ENCODE results near the gene MID1. TPM values are rescaled to one million over a fixed set of nuclear protein-coding genes. Genes with fewer than 3 reads are reported as not detected.

MID1 gene
- total RNA-seq, 2 experiments from 2014 or later = 0.27 to 0.36 TPM

DNA sequence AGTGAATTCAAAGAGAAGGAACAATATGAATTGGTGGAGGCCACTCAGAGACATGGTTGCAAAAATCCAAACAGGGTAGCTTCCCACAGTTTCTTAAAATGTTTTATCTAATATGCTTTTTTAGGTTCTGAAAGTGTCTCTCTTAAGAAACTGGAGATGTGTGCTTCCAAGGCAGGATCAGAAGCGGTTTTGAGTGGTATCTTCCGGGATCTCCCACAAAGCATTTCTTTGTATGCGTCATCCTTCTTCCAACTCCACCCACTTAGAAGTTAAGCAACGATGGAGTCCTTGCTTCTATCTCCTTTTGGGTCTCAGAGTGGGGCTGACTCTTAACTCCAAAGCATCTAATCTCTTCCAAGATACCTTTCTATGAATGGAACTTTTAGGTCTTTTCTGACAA is 196.7 kb downstream of the MID1 start:
- CTCF ChIA-PET = no interaction called here
- Mint-ChIP-seq H3K27ac (no peak overlapping the region), H3K9me3 (no peaks in the 10 kb centered on the region), H3K4me3 (no peak overlapping the region), H3K27me3 (no peaks in the 10 kb centered on the region), H3K36me3 (no peaks in the 10 kb centered on the region), H3K4me1 (ENCODE audit: low read depth) (no peaks in the 10 kb centered on the region)
- POLR2A ChIA-PET = no interaction called here
- intact Hi-C loops (cut with micrococcal nuclease) = no loop called here
- no peak for DNase-seq

DNA sequence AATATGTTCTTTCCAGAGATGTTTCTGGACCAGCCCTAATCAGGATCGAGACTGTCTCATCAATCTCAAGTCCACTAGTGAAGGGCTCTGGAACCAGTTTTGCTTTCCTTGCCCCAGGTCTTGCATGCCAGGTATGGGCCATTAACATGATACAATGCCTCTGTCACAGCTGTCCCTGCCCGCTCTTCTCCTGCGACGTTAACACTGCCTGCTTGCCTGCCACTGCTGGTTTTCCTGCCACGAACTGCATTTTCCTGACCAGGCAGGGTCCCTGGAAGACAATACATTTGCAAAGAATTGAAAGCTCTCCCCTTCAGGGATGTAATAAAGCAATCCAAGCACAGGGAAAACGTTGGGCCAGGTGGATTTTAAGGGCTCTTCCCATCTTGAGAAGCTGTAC is 200.3 kb downstream of the MID1 start:
- no peak for DNase-seq
- intact Hi-C loops (cut with micrococcal nuclease) = no loop called here
- no peak overlapping the region for H3K27ac Mint-ChIP-seq
- no peaks in the 10 kb centered on the region for H3K4me1 Mint-ChIP-seq (ENCODE audit: low read depth)
- CTCF ChIA-PET = no interaction called here
- H3K4me3 Mint-ChIP-seq = no peak overlapping the region
- H3K9me3 Mint-ChIP-seq = no peaks in the 10 kb centered on the region
- no peaks in the 10 kb centered on the region for H3K36me3 Mint-ChIP-seq
- POLR2A ChIA-PET = no interaction called here
- H3K27me3 Mint-ChIP-seq = no peaks in the 10 kb centered on the region

- Mint-ChIP-seq H3K9me3 (no peaks in the 10 kb centered on the region), H3K27me3 (no peaks in the 10 kb centered on the region), H3K4me1 (ENCODE audit: low read depth) (no peaks in the 10 kb centered on the region), H3K27ac (no peak overlapping the region), H3K36me3 (no peaks in the 10 kb centered on the region), H3K4me3 (no peak overlapping the region)
- intact Hi-C loops (cut with micrococcal nuclease) = no loop called here
- no peak for DNase-seq
- ChIA-PET CTCF (no interaction called here), POLR2A (no interaction called here)
These were observed 204.0 kb downstream of the MID1 start for GRCh38 chrX:10416424-10416823.

DNA sequence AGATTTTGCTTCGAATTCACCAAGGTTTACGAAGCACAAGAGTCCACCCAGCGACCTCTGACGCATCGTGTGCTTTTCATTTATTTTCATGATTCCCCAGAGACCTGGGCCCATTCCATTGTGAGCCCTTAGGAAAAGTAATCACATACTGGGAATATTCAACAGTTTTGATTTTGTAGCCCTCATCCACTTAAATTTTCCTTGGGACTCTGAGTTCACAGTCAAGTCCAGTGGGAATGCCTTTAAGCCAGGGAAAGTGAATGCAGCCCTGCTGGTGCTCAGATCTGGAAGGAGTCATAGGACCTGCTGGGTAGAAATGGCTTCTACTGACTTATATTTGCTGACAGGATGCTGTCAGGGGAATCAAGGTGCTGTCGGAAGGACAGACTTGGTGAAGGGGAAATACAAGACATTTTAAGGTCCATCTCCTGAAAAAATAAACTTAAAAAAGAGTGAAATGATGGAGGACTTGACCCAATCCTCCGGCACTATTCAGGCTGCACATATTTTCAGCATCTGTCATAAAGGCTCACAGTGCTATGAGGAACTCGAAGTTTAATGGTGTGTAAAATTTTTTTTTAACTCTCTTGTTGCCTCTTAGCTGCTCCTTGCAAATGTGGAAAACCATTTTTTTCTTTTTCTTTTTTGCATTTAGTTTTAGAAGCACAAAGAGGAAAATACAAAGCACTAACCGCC is 204.9 kb downstream of the MID1 start:
- Mint-ChIP-seq H3K27me3 (no peaks in the 10 kb centered on the region), H3K9me3 (no peaks in the 10 kb centered on the region), H3K4me3 (no peak overlapping the region), H3K27ac (no peak overlapping the region), H3K4me1 (ENCODE audit: low read depth) (no peaks in the 10 kb centered on the region), H3K36me3 (no peaks in the 10 kb centered on the region)
- ChIA-PET CTCF (no interaction called here), POLR2A (no interaction called here)
- intact Hi-C loops (cut with micrococcal nuclease) = no loop called here
- DNase-seq = no peak

GRCh38 chrX:10414862-10415261 is 205.5 kb downstream of the MID1 start:
- no peaks in the 10 kb centered on the region for H3K27me3 Mint-ChIP-seq

GRCh38 chrX:10414156-10414824 is 206.1 kb downstream of the MID1 start:
- no peak overlapping the region for H3K27ac Mint-ChIP-seq
- ChIA-PET POLR2A (no interaction called here), CTCF (no interaction called here)
- H3K27me3 Mint-ChIP-seq = no peaks in the 10 kb centered on the region
- intact Hi-C loops (cut with micrococcal nuclease) = no loop called here
- H3K4me1 Mint-ChIP-seq (ENCODE audit: low read depth) = no peaks in the 10 kb centered on the region
- DNase-seq = no peak
- H3K9me3 Mint-ChIP-seq = no peaks in the 10 kb centered on the region
- H3K4me3 Mint-ChIP-seq = no peak overlapping the region
- no peaks in the 10 kb centered on the region for H3K36me3 Mint-ChIP-seq

More at GRCh38 chrX:10414862-10415261, 205.5 kb downstream of the MID1 start:
- Mint-ChIP-seq H3K36me3 (no peaks in the 10 kb centered on the region), H3K4me1 (ENCODE audit: low read depth) (no peaks in the 10 kb centered on the region), H3K27ac (no peak overlapping the region), H3K4me3 (no peak overlapping the region), H3K9me3 (no peaks in the 10 kb centered on the region)
- POLR2A ChIA-PET = no interaction called here
- CTCF ChIA-PET = no interaction called here
- intact Hi-C loops (cut with micrococcal nuclease) = no loop called here
- DNase-seq = no peak

GRCh38 chrX:10404436-10404835 is 215.9 kb downstream of the MID1 start:
- ChIA-PET POLR2A (no interaction called here), CTCF (no interaction called here)
- intact Hi-C loops (cut with micrococcal nuclease) = no loop called here
- Mint-ChIP-seq H3K27me3 (no peaks in the 10 kb centered on the region), H3K36me3 (no peaks in the 10 kb centered on the region), H3K9me3 (no peaks in the 10 kb centered on the region), H3K4me1 (ENCODE audit: low read depth) (no peaks in the 10 kb centered on the region), H3K4me3 (no peak overlapping the region), H3K27ac (no peak overlapping the region)
- no peak for DNase-seq

- no peaks in the 10 kb centered on the region for H3K9me3 Mint-ChIP-seq
- no peak overlapping the region for H3K4me3 Mint-ChIP-seq
- H3K4me1 Mint-ChIP-seq (ENCODE audit: low read depth) = no peaks in the 10 kb centered on the region
- no peaks in the 10 kb centered on the region for H3K27me3 Mint-ChIP-seq
- DNase-seq = no peak
- ChIA-PET POLR2A (no interaction called here), CTCF (no interaction called here)
- H3K27ac Mint-ChIP-seq = no peak overlapping the region
- H3K36me3 Mint-ChIP-seq = no peaks in the 10 kb centered on the region
- intact Hi-C loops (cut with micrococcal nuclease) = no loop called here
These were observed 219.1 kb downstream of the MID1 start for GRCh38 chrX:10401239-10401638.

DNA sequence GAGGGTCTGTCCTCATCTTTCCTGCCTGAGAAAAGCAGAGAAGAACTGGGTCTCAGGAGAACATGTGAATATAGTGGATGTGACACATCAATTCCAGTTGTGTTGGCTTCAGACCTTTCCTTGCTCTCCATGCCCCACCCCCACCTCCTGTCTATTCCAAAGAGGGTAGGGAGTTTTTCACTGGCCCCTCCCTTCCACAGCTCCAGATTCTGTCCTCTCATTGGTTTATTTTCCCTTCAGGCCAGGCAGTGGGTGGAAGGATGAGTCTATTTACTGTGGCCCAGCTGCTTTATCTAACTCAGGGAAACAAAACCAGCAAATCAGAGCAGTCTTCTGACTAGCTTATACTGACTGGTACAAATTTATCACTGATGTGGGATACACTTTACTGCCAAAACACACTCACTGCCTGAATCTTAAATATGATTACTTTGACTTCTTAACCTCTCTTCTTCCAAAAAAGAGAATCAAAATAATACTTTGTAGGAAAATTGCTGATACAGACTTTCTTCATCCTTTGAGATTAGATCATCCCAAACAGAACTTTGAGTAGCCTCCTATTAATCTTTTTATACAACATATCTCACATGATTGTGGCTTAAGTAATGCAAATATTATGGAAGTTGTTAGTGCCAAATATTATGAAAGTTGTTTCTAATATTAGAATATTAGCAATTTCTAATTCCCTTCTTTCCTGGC is 221.2 kb downstream of the MID1 start:
- Mint-ChIP-seq H3K9me3 (no peaks in the 10 kb centered on the region), H3K27me3 (no peaks in the 10 kb centered on the region), H3K4me3 (no peak overlapping the region), H3K27ac (no peak overlapping the region), H3K36me3 (no peaks in the 10 kb centered on the region), H3K4me1 (ENCODE audit: low read depth) (no peaks in the 10 kb centered on the region)
- intact Hi-C loops (cut with micrococcal nuclease) = no loop called here
- POLR2A ChIA-PET = no interaction called here
- DNase-seq = no peak
- CTCF ChIA-PET = no interaction called here

GRCh38 chrX:10398215-10398614 is 222.2 kb downstream of the MID1 start:
- intact Hi-C loops (cut with micrococcal nuclease) = no loop called here
- POLR2A ChIA-PET = no interaction called here
- H3K36me3 Mint-ChIP-seq = no peaks in the 10 kb centered on the region

DNA sequence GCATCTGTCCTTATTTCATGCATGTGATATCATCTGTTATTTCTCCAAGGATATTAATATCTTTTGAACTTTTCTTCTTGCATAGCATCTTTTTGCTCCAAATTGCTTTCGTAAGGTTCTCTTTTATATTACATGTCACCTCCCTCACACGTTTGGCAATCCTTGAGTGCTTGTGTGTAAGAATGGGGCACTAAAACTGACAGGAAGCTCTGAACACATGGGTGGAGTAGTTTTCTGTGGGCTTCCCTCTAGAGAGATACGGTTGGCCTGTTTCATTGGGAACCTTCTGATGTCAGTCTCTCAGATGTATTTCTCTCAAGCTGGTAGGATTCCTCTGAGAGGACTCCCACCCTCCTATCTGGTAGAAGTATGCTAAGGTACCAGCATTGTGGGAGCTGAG is 223.0 kb downstream of the MID1 start:
- Mint-ChIP-seq H3K4me3 (no peak overlapping the region), H3K9me3 (no peaks in the 10 kb centered on the region), H3K27ac (no peak overlapping the region), H3K4me1 (ENCODE audit: low read depth) (no peaks in the 10 kb centered on the region), H3K36me3 (no peaks in the 10 kb centered on the region), H3K27me3 (no peaks in the 10 kb centered on the region)
- POLR2A ChIA-PET = no interaction called here
- DNase-seq = no peak
- CTCF ChIA-PET = no interaction called here
- intact Hi-C loops (cut with micrococcal nuclease) = no loop called here

More at GRCh38 chrX:10398215-10398614, 222.2 kb downstream of the MID1 start:
- Mint-ChIP-seq H3K4me1 (ENCODE audit: low read depth) (no peaks in the 10 kb centered on the region), H3K27ac (no peak overlapping the region), H3K27me3 (no peaks in the 10 kb centered on the region), H3K9me3 (no peaks in the 10 kb centered on the region), H3K4me3 (no peak overlapping the region)
- DNase-seq = no peak
- CTCF ChIA-PET = no interaction called here

GRCh38 chrX:10395643-10396042 is 224.7 kb downstream of the MID1 start:
- CTCF ChIA-PET = no interaction called here
- H3K27ac Mint-ChIP-seq = no peak overlapping the region
- intact Hi-C loops (cut with micrococcal nuclease) = no loop called here
- no peaks in the 10 kb centered on the region for H3K36me3 Mint-ChIP-seq
- no peaks in the 10 kb centered on the region for H3K27me3 Mint-ChIP-seq
- no peaks in the 10 kb centered on the region for H3K9me3 Mint-ChIP-seq
- H3K4me3 Mint-ChIP-seq = no peak overlapping the region
- DNase-seq = no peak
- POLR2A ChIA-PET = no interaction called here
- no peaks in the 10 kb centered on the region for H3K4me1 Mint-ChIP-seq (ENCODE audit: low read depth)

Measured in activated CD4-positive, alpha-beta memory T cell treated with anti-CD3 and anti-CD28 coated beads for 36 hours (primary cell).